ENCODE results near the gene RAB2B. TPM values are rescaled to one million over a fixed set of nuclear protein-coding genes. Genes with fewer than 3 reads are reported as not detected.

Gene RAB2B
- total and polyA plus RNA-seq, 7 experiments from 2014 or later: 5.6 to 32.8 (median 28.5) TPM

DNA sequence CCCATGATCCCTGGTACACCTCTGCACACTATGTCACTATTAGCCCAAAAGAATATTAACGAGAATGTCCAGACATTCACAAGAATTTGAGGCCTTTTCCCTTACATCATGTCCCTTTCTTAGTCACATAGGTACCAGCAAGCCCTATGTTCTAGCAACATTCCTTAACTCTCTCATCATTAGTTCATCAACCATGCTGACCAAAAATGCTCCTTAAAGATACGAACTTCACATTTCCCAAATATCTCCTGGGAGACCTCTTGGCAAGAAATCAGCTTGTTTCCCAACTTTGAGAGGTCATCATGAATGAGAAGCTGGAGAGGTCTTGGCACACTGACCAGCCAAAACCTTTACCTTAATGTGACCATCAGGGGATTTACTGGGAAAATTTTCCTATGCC is 44.7 kb upstream of the RAB2B start:
- peaks cover 0 to 4% (median 0%) of the 10 kb centered on the region in 5 donors for H3K36me3 Mint-ChIP-seq
- intact Hi-C loops (cut with micrococcal nuclease): no loop called here
- H3K4me1 Mint-ChIP-seq: peaks cover 3 to 17% (median 10%) of the 10 kb centered on the region in 7 donors
- Histone ChIP-seq H3K27ac (ENCODE audit: low read depth, low read length) (no peak overlapping the region), H3K27me3 (ENCODE audit: control insufficient read depth in 2 of 2, insufficient read depth in 2 of 2, low read length in 2 of 2) (no peaks in the 10 kb centered on the region), H3K4me1 (ENCODE audit: control insufficient read depth in 2 of 2, insufficient read depth in 2 of 2, low read length in 2 of 2) (peaks cover under 1% of the 10 kb centered on the region in 2 donors), H3K36me3 (ENCODE audit: control insufficient read depth in 2 of 3, insufficient read depth in 3 of 3, low read length in 3 of 3) (peaks cover 0 to 4% (median 0%) of the 10 kb centered on the region in 3 experiments), H3K4me3 (ENCODE audit: low read length) (no peak overlapping the region), H3K9me3 (ENCODE audit: control insufficient read depth in 2 of 3, low read length in 3 of 3) (no peaks in the 10 kb centered on the region)
- H3K27ac Mint-ChIP-seq: peak overlapping the region in 2 of 9 donors; percentile 12 to 46
- ATAC-seq (no peak), DNase-seq (no peak)
- POLR2A ChIA-PET: no interaction called here
- H3K9me3 Mint-ChIP-seq: peaks cover 0 to 4% (median 0%) of the 10 kb centered on the region in 11 donors
- CTCF ChIA-PET: no interaction called here
- no peak overlapping the region for H3K4me3 Mint-ChIP-seq
- peaks cover 0 to 19% (median 0%) of the 10 kb centered on the region in 5 donors for H3K27me3 Mint-ChIP-seq

GRCh38 chr14:21520767-21521166 is 44.0 kb upstream of the RAB2B start:
- H3K27me3 ChIP-seq (ENCODE audit: control insufficient read depth in 2 of 2, insufficient read depth in 2 of 2, low read length in 2 of 2): no peaks in the 10 kb centered on the region
- Mint-ChIP-seq H3K27me3 (peaks cover 0 to 23% (median 0%) of the 10 kb centered on the region in 5 donors), H3K4me1 (peaks cover 3 to 14% (median 10%) of the 10 kb centered on the region in 7 donors), H3K4me3 (no peak overlapping the region), H3K9me3 (peaks cover 0 to 4% (median 0%) of the 10 kb centered on the region in 11 donors), H3K27ac (peak overlapping the region in 1 of 9 donors; percentile 12), H3K36me3 (peaks cover 0 to 4% (median 0%) of the 10 kb centered on the region in 5 donors)
- no peaks in the 10 kb centered on the region for H3K9me3 ChIP-seq (ENCODE audit: control insufficient read depth in 2 of 3, low read length in 3 of 3)
- no peaks in the 10 kb centered on the region for H3K4me1 ChIP-seq (ENCODE audit: control insufficient read depth in 2 of 2, insufficient read depth in 2 of 2, low read length in 2 of 2)
- no peak overlapping the region for H3K4me3 ChIP-seq (ENCODE audit: low read length)
- CTCF ChIA-PET: no interaction called here
- POLR2A ChIA-PET: interaction anchor here (1.9 kb wide), 1 partner anchor 10 kb away, joined by 5 read pairs; the partner anchor contains the start of gene METTL3
- H3K36me3 ChIP-seq (ENCODE audit: control insufficient read depth in 2 of 3, insufficient read depth in 3 of 3, low read length in 3 of 3): no peaks in the 10 kb centered on the region
- ATAC-seq (no peak), DNase-seq (no peak)
- H3K27ac ChIP-seq (ENCODE audit: low read depth, low read length): no peak overlapping the region
- intact Hi-C loops (cut with micrococcal nuclease): no loop called here

GRCh38 chr14:21518725-21519124 is 42.0 kb upstream of the RAB2B start:
- Mint-ChIP-seq H3K4me3 (no peak overlapping the region), H3K36me3 (peaks cover 0 to 4% (median 0%) of the 10 kb centered on the region in 5 donors), H3K27ac (no peak overlapping the region), H3K4me1 (peaks cover 0 to 6% (median 0%) of the 10 kb centered on the region in 7 donors), H3K27me3 (peaks cover 0 to 21% (median 0%) of the 10 kb centered on the region in 5 donors), H3K9me3 (peaks cover 0 to 3% (median 0%) of the 10 kb centered on the region in 11 donors)
- H3K27me3 ChIP-seq (ENCODE audit: control insufficient read depth in 2 of 2, insufficient read depth in 2 of 2, low read length in 2 of 2): no peaks in the 10 kb centered on the region
- no peaks in the 10 kb centered on the region for H3K9me3 ChIP-seq (ENCODE audit: control insufficient read depth in 2 of 3, low read length in 3 of 3)
- ChIA-PET CTCF (no interaction called here), POLR2A (no interaction called here)
- H3K36me3 ChIP-seq (ENCODE audit: control insufficient read depth in 2 of 3, insufficient read depth in 3 of 3, low read length in 3 of 3): no peaks in the 10 kb centered on the region
- H3K4me3 ChIP-seq (ENCODE audit: low read length): no peak overlapping the region
- intact Hi-C loops (cut with micrococcal nuclease): no loop called here
- ATAC-seq (no peak), DNase-seq (no peak)
- no peaks in the 10 kb centered on the region for H3K4me1 ChIP-seq (ENCODE audit: control insufficient read depth in 2 of 2, insufficient read depth in 2 of 2, low read length in 2 of 2)
- no peak overlapping the region for H3K27ac ChIP-seq (ENCODE audit: low read depth, low read length)

- intact Hi-C loops (cut with micrococcal nuclease): no loop called here
- Histone ChIP-seq H3K4me3 (ENCODE audit: low read length) (no peak overlapping the region), H3K4me1 (ENCODE audit: control insufficient read depth in 2 of 2, insufficient read depth in 2 of 2, low read length in 2 of 2) (peaks cover 13 to 18% of the 10 kb centered on the region in 2 donors), H3K9me3 (ENCODE audit: control insufficient read depth in 2 of 3, low read length in 3 of 3) (no peaks in the 10 kb centered on the region), H3K27ac (ENCODE audit: low read depth, low read length) (no peak overlapping the region), H3K27me3 (ENCODE audit: control insufficient read depth in 2 of 2, insufficient read depth in 2 of 2, low read length in 2 of 2) (no peaks in the 10 kb centered on the region), H3K36me3 (ENCODE audit: control insufficient read depth in 2 of 3, insufficient read depth in 3 of 3, low read length in 3 of 3) (peaks cover 0 to 6% (median 0%) of the 10 kb centered on the region in 3 experiments)
- Mint-ChIP-seq H3K4me3 (no peak overlapping the region), H3K36me3 (peaks cover 0 to 7% (median 4%) of the 10 kb centered on the region in 5 donors), H3K4me1 (peaks cover 10 to 25% (median 22%) of the 10 kb centered on the region in 7 donors), H3K27me3 (peaks cover 0 to 12% (median 0%) of the 10 kb centered on the region in 5 donors), H3K9me3 (peaks cover 0 to 3% (median 0%) of the 10 kb centered on the region in 11 donors), H3K27ac (no peak overlapping the region)
- DNase-seq (no peak), ATAC-seq (no peak)
- ChIA-PET POLR2A (interaction anchor here (0.6 to 4.2 kb wide), 3 partner anchors 11 to 1087 kb away, joined by 3 to 42 read pairs (median 4); partner anchors contain the start of gene SALL2), CTCF (interaction anchor here (0.6 to 2.0 kb wide), 2 partner anchors 11 to 16 kb away, joined by 3 to 6 read pairs; no protein-coding TSS in a partner anchor)
These were observed 37.6 kb upstream of the RAB2B start for GRCh38 chr14:21514341-21514740.

- intact Hi-C loops (cut with micrococcal nuclease): loop anchor here (1.0 to 2.0 kb wide), 11 partner anchors 13 to 408 kb away; partner anchors contain the start of genes CHD8 (in 2 of the 2), HNRNPC (in 2 of the 2), SALL2 (in 2 of the 2) and SUPT16H (in 2 of the 2)
- peak within 1 kb of the TSS; percentile 87 for H3K27ac ChIP-seq (ENCODE audit: low read depth, low read length)
- H3K4me3 ChIP-seq (ENCODE audit: low read length): peak within 1 kb of the TSS; percentile 94
- Mint-ChIP-seq H3K36me3 (peaks cover 0 to 20% (median 10%) of the 10 kb centered on the region in 5 donors), H3K27me3 (peaks cover 0 to 1% (median 0%) of the 10 kb centered on the region in 5 donors), H3K4me1 (peaks cover 20 to 47% (median 42%) of the 10 kb centered on the region in 7 donors), H3K4me3 (peak within 1 kb of the TSS; percentile 92 to 100 (median 99)), H3K27ac (peak within 1 kb of the TSS; percentile 97 to 99 (median 98)), H3K9me3 (peaks cover 0 to 3% (median 0%) of the 10 kb centered on the region in 11 donors)
- no peaks in the 10 kb centered on the region for H3K27me3 ChIP-seq (ENCODE audit: control insufficient read depth in 2 of 2, insufficient read depth in 2 of 2, low read length in 2 of 2)
- ATAC-seq (peak; percentile 100), DNase-seq (peak; percentile 78 to 95 (median 90))
- CTCF ChIA-PET: interaction anchor here (0.7 to 2.1 kb wide), 8 partner anchors 9 to 74 kb away, joined by 3 to 18 read pairs (median 6); partner anchors contain the start of genes CHD8 and SALL2
- H3K4me1 ChIP-seq (ENCODE audit: control insufficient read depth in 2 of 2, insufficient read depth in 2 of 2, low read length in 2 of 2): peaks cover 15 to 21% of the 10 kb centered on the region in 2 donors
- POLR2A ChIA-PET: interaction anchor here (0.5 to 4.2 kb wide), 23 partner anchors 9 to 1810 kb away, joined by 3 to 42 read pairs (median 4); partner anchors contain the start of genes ACIN1, C14orf119, CHD8 and OXA1L
- H3K9me3 ChIP-seq (ENCODE audit: control insufficient read depth in 2 of 3, low read length in 3 of 3): no peaks in the 10 kb centered on the region
- peaks cover 0 to 6% (median 4%) of the 10 kb centered on the region in 3 experiments for H3K36me3 ChIP-seq (ENCODE audit: control insufficient read depth in 2 of 3, insufficient read depth in 3 of 3, low read length in 3 of 3)
These were observed 34.2 kb upstream of the RAB2B start, which contains the start of gene METTL3 for GRCh38 chr14:21510735-21511657. Gene METTL3 (minus strand): TSS chr14:21511340. CDS start chr14:21511223, 117 bp downstream.
